Karpas-422 (cell line): ENCODE results near the gene ZIM2. TPM values are rescaled to one million over a fixed set of nuclear protein-coding genes. Genes with fewer than 3 reads are reported as not detected.

Experiments used
- DNase-seq: peaks from one replicate; pipeline ENCODE4 v3.0.0-alpha.2; 2015
- H2AFZ ChIP-seq: fragments of 200-600 bp; sonication (generic); 2 replicates; pipeline ENCODE4 v1.6.1; 2014; ENCODE audit warnings: antibody characterized with exemption, low read length, mixed read lengths
- H3K27ac ChIP-seq: fragments of 200-600 bp; sonication (generic); 2 replicates; pipeline ENCODE4 v1.5.1; 2014; ENCODE audit warnings: mild to moderate bottlenecking, low read length, moderate library complexity
- H3K27me3 ChIP-seq: fragments of 200-600 bp; sonication (generic); 2 replicates; pipeline ENCODE4 v1.6.1; 2014; ENCODE audit warnings: low read length, mixed read lengths
- H3K36me3 ChIP-seq: fragments of 200-600 bp; sonication (generic); 2 replicates; pipeline ENCODE4 v1.6.1; 2014; ENCODE audit warnings: low read length, mixed read lengths; ENCODE audit not compliant: insufficient read depth
- H3K4me1 ChIP-seq: fragments of 200-600 bp; sonication (generic); 2 replicates; pipeline ENCODE4 v1.6.1; 2014; ENCODE audit warnings: mild to moderate bottlenecking, low read length, mixed read lengths
- H3K4me2 ChIP-seq: fragments of 200-600 bp; sonication (generic); 2 replicates; pipeline ENCODE4 v1.6.1; 2014; ENCODE audit warnings: low read length, low read depth, mild to moderate bottlenecking; ENCODE audit not compliant: poor library complexity, severe bottlenecking
- H3K4me3 ChIP-seq: fragments of 200-600 bp; sonication (generic); 2 replicates; pipeline ENCODE4 v1.5.1; 2014; ENCODE audit warnings: mild to moderate bottlenecking, antibody characterized with exemption, low read length, mixed read lengths
- H3K79me2 ChIP-seq: fragments of 200-600 bp; sonication (generic); 2 replicates; pipeline ENCODE4 v1.6.1; 2014; ENCODE audit warnings: mild to moderate bottlenecking, low read length, mixed read lengths
- H3K9ac ChIP-seq: fragments of 200-600 bp; sonication (generic); 2 replicates; pipeline ENCODE4 v1.6.0; 2014; ENCODE audit warnings: low read length
- H3K9me2 ChIP-seq: fragments of 200-600 bp; sonication (generic), shearing (Covaris generic); replicated peaks from 2 replicates; pipeline ENCODE4 v1.6.0; 2014; ENCODE audit warnings: mild to moderate bottlenecking, low read length, moderate library complexity; ENCODE audit not compliant: insufficient read depth
- H3K9me3 ChIP-seq: fragments of 300-700, 200-600 bp; sonication (generic); 2 replicates; pipeline ENCODE4 v1.6.1; 2014; ENCODE audit warnings: low read length, mixed read lengths
- H4K20me1 ChIP-seq: fragments of 200-600 bp; sonication (generic); 2 replicates; pipeline ENCODE4 v1.6.1; 2014; ENCODE audit warnings: mild to moderate bottlenecking, antibody characterized with exemption, low read length, low read depth; ENCODE audit not compliant: insufficient read depth
- total RNA-seq: library from RNA; depleted of rRNA; stranded (reverse); fragments of >200 nt; shearing (Covaris generic); gene quantifications from 2 replicates; pipeline ENCODE4 v1.2.3, GENCODE V29; 2014; ENCODE audit warnings: low replicate concordance; rRNA removed

The ZIM2 gene
- total RNA-seq = not detected in 2 replicates

GRCh38 chr19:56840451-56841192, at the start of gene ZIM2, which contains the start of gene PEG3:
TSS of gene ZIM2 (minus strand) at chr19:56840726. CDS start at chr19:56824277, 16,449 bp downstream.
TSS of gene PEG3 (minus strand) at chr19:56840726. CDS start at chr19:56824655, 16,071 bp downstream.
- no peaks in the 10 kb centered on the region for H3K27me3 ChIP-seq
- DNase-seq = no peak
- H3K27ac ChIP-seq = no peak within 1 kb of the TSS
- no peak within 1 kb of the TSS for H3K4me2 ChIP-seq
- no peak within 1 kb of the TSS for H3K4me3 ChIP-seq
- no peak within 1 kb of the TSS for H3K9ac ChIP-seq
- H2AFZ ChIP-seq = no peak within 1 kb of the TSS
- peaks cover 27% of the 10 kb centered on the region for H3K9me3 ChIP-seq
- H3K36me3 ChIP-seq = no peaks in the 10 kb centered on the region
- H4K20me1 ChIP-seq = no peaks in the 10 kb centered on the region
- H3K9me2 ChIP-seq = no peaks in the 10 kb centered on the region
- H3K4me1 ChIP-seq = no peaks in the 10 kb centered on the region
- H3K79me2 ChIP-seq = no peaks in the 10 kb centered on the region

GRCh38 chr19:56885173-56885985, 44.9 kb upstream of the ZIM2 start:
- H3K27ac ChIP-seq = no peak overlapping the region
- no peak for DNase-seq
- peaks cover 3% of the 10 kb centered on the region; the same call in 1 of the 2 replicates for H3K27me3 ChIP-seq
- H3K9me3 ChIP-seq = peaks cover 2% of the 10 kb centered on the region
- no peak overlapping the region for H3K4me2 ChIP-seq
- H3K36me3 ChIP-seq = no peaks in the 10 kb centered on the region
- no peaks in the 10 kb centered on the region for H3K4me1 ChIP-seq
- H4K20me1 ChIP-seq = no peaks in the 10 kb centered on the region
- H3K9me2 ChIP-seq = no peaks in the 10 kb centered on the region
- H3K4me3 ChIP-seq = no peak overlapping the region
- no peaks in the 10 kb centered on the region for H3K79me2 ChIP-seq
- H3K9ac ChIP-seq = no peak overlapping the region
- no peak overlapping the region for H2AFZ ChIP-seq

GRCh38 chr19:56884441-56884840, 43.9 kb upstream of the ZIM2 start:
- no peak for DNase-seq
- H3K4me2 ChIP-seq = no peak overlapping the region

GRCh38 chr19:56880592-56881190, 40.2 kb upstream of the ZIM2 start:
- no peaks in the 10 kb centered on the region; the same call in 1 of the 2 replicates for H3K9me3 ChIP-seq

More at GRCh38 chr19:56884441-56884840, 43.9 kb upstream of the ZIM2 start:
- Histone ChIP-seq H3K27ac (no peak overlapping the region), H4K20me1 (no peaks in the 10 kb centered on the region), H3K36me3 (no peaks in the 10 kb centered on the region), H3K9me3 (no peaks in the 10 kb centered on the region; the same call in 1 of the 2 replicates), H3K9me2 (no peaks in the 10 kb centered on the region), H3K4me3 (no peak overlapping the region), H3K27me3 (peaks cover 3% of the 10 kb centered on the region; the same call in 1 of the 2 replicates), H3K79me2 (no peaks in the 10 kb centered on the region), H3K9ac (no peak overlapping the region), H2AFZ (no peak overlapping the region), H3K4me1 (no peaks in the 10 kb centered on the region)

GRCh38 chr19:56877069-56877715, 36.7 kb upstream of the ZIM2 start:
- no peak overlapping the region for H3K9ac ChIP-seq
- no peaks in the 10 kb centered on the region for H3K4me1 ChIP-seq
- no peaks in the 10 kb centered on the region for H3K36me3 ChIP-seq
- H3K79me2 ChIP-seq = no peaks in the 10 kb centered on the region
- no peak overlapping the region for H3K4me2 ChIP-seq
- H4K20me1 ChIP-seq = no peaks in the 10 kb centered on the region
- H2AFZ ChIP-seq = no peak overlapping the region
- H3K9me3 ChIP-seq = no peaks in the 10 kb centered on the region; the same call in 1 of the 2 replicates
- H3K27me3 ChIP-seq = peaks cover 3% of the 10 kb centered on the region; the same call in 1 of the 2 replicates
- no peak overlapping the region for H3K4me3 ChIP-seq
- H3K9me2 ChIP-seq = no peaks in the 10 kb centered on the region
- H3K27ac ChIP-seq = no peak overlapping the region
- DNase-seq = no peak

More at GRCh38 chr19:56880592-56881190, 40.2 kb upstream of the ZIM2 start:
- H3K4me2 ChIP-seq = no peak overlapping the region
- no peaks in the 10 kb centered on the region for H3K79me2 ChIP-seq
- H2AFZ ChIP-seq = no peak overlapping the region
- H3K36me3 ChIP-seq = no peaks in the 10 kb centered on the region
- H3K9ac ChIP-seq = no peak overlapping the region
- DNase-seq = no peak
- H3K27ac ChIP-seq = no peak overlapping the region
- H3K4me1 ChIP-seq = no peaks in the 10 kb centered on the region
- peaks cover 3% of the 10 kb centered on the region; the same call in 1 of the 2 replicates for H3K27me3 ChIP-seq
- no peak overlapping the region for H3K4me3 ChIP-seq
- H3K9me2 ChIP-seq = no peaks in the 10 kb centered on the region
- H4K20me1 ChIP-seq = no peaks in the 10 kb centered on the region

GRCh38 chr19:56875717-56876116, 35.2 kb upstream of the ZIM2 start:
- no peaks in the 10 kb centered on the region; the same call in 1 of the 2 replicates for H3K9me3 ChIP-seq
- no peak overlapping the region for H3K27ac ChIP-seq
- no peaks in the 10 kb centered on the region for H3K36me3 ChIP-seq
- DNase-seq = no peak
- no peaks in the 10 kb centered on the region for H3K4me1 ChIP-seq
- no peak overlapping the region for H3K4me3 ChIP-seq
- no peaks in the 10 kb centered on the region for H4K20me1 ChIP-seq
- peaks cover 2% of the 10 kb centered on the region; the same call in 1 of the 2 replicates for H3K27me3 ChIP-seq
- no peak overlapping the region for H3K9ac ChIP-seq
- no peak overlapping the region for H2AFZ ChIP-seq
- no peaks in the 10 kb centered on the region for H3K9me2 ChIP-seq
- H3K79me2 ChIP-seq = no peaks in the 10 kb centered on the region
- H3K4me2 ChIP-seq = no peak overlapping the region

- Histone ChIP-seq H2AFZ (no peak overlapping the region), H3K4me3 (no peak overlapping the region), H3K9me3 (no peaks in the 10 kb centered on the region; the same call in 1 of the 2 replicates), H3K36me3 (no peaks in the 10 kb centered on the region), H3K27me3 (no peaks in the 10 kb centered on the region; the same call in 1 of the 2 replicates), H3K27ac (no peak overlapping the region), H3K4me2 (no peak overlapping the region), H3K9ac (no peak overlapping the region), H3K4me1 (no peaks in the 10 kb centered on the region), H3K9me2 (no peaks in the 10 kb centered on the region), H4K20me1 (no peaks in the 10 kb centered on the region), H3K79me2 (no peaks in the 10 kb centered on the region)
- no peak for DNase-seq
Measured at GRCh38 chr19:56874530-56874929, 34.0 kb upstream of the ZIM2 start.
